Psoas muscle (tissue), 8 donors: ENCODE data around the gene FGD3. TPM values are rescaled to one million over a fixed set of nuclear protein-coding genes. Genes with fewer than 3 reads are reported as not detected.
A peak's percentile ranks its signal among the peaks of the same experiment; 100 is the strongest.
"Not testable (repeated sequence)": the region's sequence is repeated elsewhere in the genome, so short reads cannot be mapped to it uniquely, and the experiment has no call there.

ENCODE experiments used
- ATAC-seq, 4 donors: fragments of 200-7000 bp; cut with Tn5 transposase; one replicate each; pipeline ENCODE4 v1.9.1; 2020; ENCODE audit warnings: moderate library complexity in 3 of 4, mild to moderate bottlenecking in 2 of 4
- DNase-seq, 2 donors: peaks; one replicate each; pipeline ENCODE4 v3.0.0-alpha.2; 2020
- H3K27ac ChIP-seq: fragments of 200-600 bp; one replicate; pipeline ENCODE4 v1.8.0; 2022
- H3K27me3 ChIP-seq, 3 donors: fragments of 200-600 bp in 1 of 3; one replicate each; pipeline versions ENCODE4 v1.6.1 to v1.8.0; 2013 to 2022; ENCODE audit warnings: low read length in 2 of 3, mild to moderate bottlenecking in 2 of 3, moderate library complexity in 1 of 3; ENCODE audit not compliant: insufficient read depth in 3 of 3
- H3K36me3 ChIP-seq, 2 donors: fragments of 200-600 bp in 1 of 2; one replicate each; pipeline versions ENCODE4 v1.6.1 to v1.8.0; 2013 to 2022; ENCODE audit warnings: low read depth in 1 of 2, mild to moderate bottlenecking in 1 of 2, moderate library complexity in 1 of 2; ENCODE audit not compliant: insufficient read depth in 1 of 2
- H3K4me1 ChIP-seq: fragments of 200-600 bp; one replicate; pipeline ENCODE4 v1.8.0; 2022
- H3K4me3 ChIP-seq: fragments of 200-600 bp; one replicate; pipeline ENCODE4 v1.8.0; 2022; ENCODE audit warnings: mild to moderate bottlenecking
- H3K9me3 ChIP-seq: fragments of 200-600 bp; one replicate; pipeline ENCODE4 v1.8.0; 2022
- CTCF ChIP-seq: fragments of 200-600 bp; IDR thresholded peaks from one replicate; pipeline ENCODE4 v1.8.0; 2022; ENCODE audit warnings: antibody characterized with exemption
- WGBS, 3 donors: extraction: QIAGEN DNeasy Blood & Tissue Kit; methylation state at CpG; one replicate each; pipeline versions ENCODE4 v1.1.6 to v1.1.7; 2013; 5-methylcytosine and 5-hydroxymethylcytosine counted together
- intact Hi-C, 2 donors: fragments of 100-400 bp; cut with DNase I; formaldehyde crosslinking; loops; one replicate each; pipeline versions ENCODE4 v1.11.0 to v1.14.2; 2022
- polyA plus RNA-seq, 3 donors: library from polyadenylated mRNA; stranded (reverse); fragments of 200-250 nt; gene quantifications; one replicate each; pipeline ENCODE4 v1.2.3, GENCODE V29; 2013
- total RNA-seq, 4 donors: library from RNA; stranded (reverse); fragmentation: NEBNext Ultra II Directional in 2 of 4; extraction: Animal tissue kit (Norgen Biotek cat#: 25700) in 2 of 4; gene quantifications; one replicate each; pipeline versions ENCODE4 v1.2.1 to v1.2.4, GENCODE V29; 2021 to 2023
- donor health status: healthy with polysubstance abuse.
- donor health status: DM: no; HTN: no; CAD: no; lungs with moderate emphysema.
- donor health status: Bipolar disorder and iron deficiency.
- donor health status: healthy.
- donor health status: DM: yes; HTN: yes; CAD: no.
- donor health status: DM: no; HTN: no; CAD: no.
- donor health status: DM: no; HTN: no; CAD: no.
- donor health status: DM: yes; HTN: yes; CAD: no.

The FGD3 gene
- total and polyA plus RNA-seq, 7 donors = 0.45 to 2.5 (median 1.2) TPM

GRCh38 chr9:93013856-93014582, 66.7 kb downstream of the FGD3 start:
- Histone ChIP-seq H3K27ac (no peak overlapping the region), H3K27me3 (peaks cover 0 to 3% (median 0%) of the 10 kb centered on the region in 3 donors), H3K36me3 (no peaks in the 10 kb centered on the region), H3K4me1 (no peaks in the 10 kb centered on the region), H3K4me3 (no peak overlapping the region), H3K9me3 (no peaks in the 10 kb centered on the region)
- ATAC-seq = no peak
- TF ChIP-seq CTCF = no peak
- intact Hi-C loops = no loop called here
- 63 to 71% (median 66%) methylated on average over 13 of the region's 13 CpGs for WGBS, 3 donors
- DNase-seq = peak in 1 of 2 donors; percentile 34

- intact Hi-C loops, ATAC-seq, H3K4me3 ChIP-seq, DNase-seq, H3K4me1 ChIP-seq, H3K27me3 ChIP-seq, H3K9me3 ChIP-seq, H3K36me3 ChIP-seq, H3K27ac ChIP-seq: not testable (repeated sequence)
- WGBS, 3 donors = 77 to 89% (median 86%) methylated on average over 10 of the region's 10 CpGs
These were observed 67.9 kb downstream of the FGD3 start for GRCh38 chr9:93015190-93015589.

DNA sequence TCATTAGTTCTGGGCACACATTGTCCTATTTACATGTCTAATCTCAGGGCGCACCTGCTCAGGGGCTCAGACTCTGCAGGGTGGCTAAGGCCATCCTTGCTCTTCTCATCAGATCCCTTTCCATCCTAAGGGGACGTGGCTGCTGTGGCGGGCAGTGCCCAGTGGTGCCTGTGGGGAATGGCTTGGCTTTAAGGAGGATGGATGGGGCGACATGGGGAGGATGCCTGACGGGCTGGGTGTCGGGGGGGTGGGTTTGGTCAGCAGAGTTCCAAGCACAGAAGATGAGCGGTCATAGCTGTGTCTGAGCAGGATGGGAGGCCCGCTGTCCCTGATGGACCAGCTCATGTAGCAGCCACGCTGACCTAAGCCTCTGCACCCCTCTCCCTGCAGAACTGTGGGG, 70.3 kb downstream of the FGD3 start:
- H3K4me1 ChIP-seq = no peaks in the 10 kb centered on the region
- H3K27ac ChIP-seq = no peak overlapping the region
- intact Hi-C loops = no loop called here
- no peaks in the 10 kb centered on the region for H3K36me3 ChIP-seq
- 89 to 95% (median 94%) methylated on average over 9 of the region's 9 CpGs for whole genome bisulfite sequencing, 3 donors
- no peaks in the 10 kb centered on the region for H3K9me3 ChIP-seq
- no peak overlapping the region for H3K4me3 ChIP-seq
- ATAC-seq (no peak), DNase-seq (peak in 1 of 2 donors; percentile 46)
- TF ChIP-seq CTCF = no peak
- H3K27me3 ChIP-seq = peaks cover 0 to 3% (median 0%) of the 10 kb centered on the region in 3 donors

DNA sequence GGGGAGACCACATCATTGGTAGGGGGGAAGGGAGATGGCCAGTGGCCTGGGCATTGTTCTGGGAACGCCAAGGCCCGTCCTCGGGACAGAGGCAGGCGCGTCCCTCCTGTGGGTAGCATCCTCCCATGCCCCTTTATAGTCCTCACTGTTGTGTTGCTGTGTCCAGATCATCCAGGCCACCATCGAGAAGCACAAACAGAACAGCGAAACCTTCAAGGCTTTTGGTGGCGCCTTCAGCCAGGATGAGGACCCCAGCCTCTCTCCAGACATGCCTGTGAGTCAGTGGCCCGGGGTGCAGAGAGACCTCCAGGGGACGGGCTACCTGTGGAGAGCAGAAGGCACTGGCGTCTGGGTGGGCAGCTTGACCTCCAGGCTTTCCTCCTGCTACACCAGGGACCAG, 72.8 kb downstream of the FGD3 start:
- 92 to 95% (median 94%) methylated on average over 11 of the region's 11 CpGs for WGBS, 3 donors
- TF ChIP-seq CTCF = no peak
- H3K27me3 ChIP-seq = no peaks in the 10 kb centered on the region
- no peak for DNase-seq
- H3K4me1 ChIP-seq = no peaks in the 10 kb centered on the region
- no peaks in the 10 kb centered on the region for H3K36me3 ChIP-seq
- no peak overlapping the region for H3K27ac ChIP-seq
- H3K9me3 ChIP-seq = no peaks in the 10 kb centered on the region
- intact Hi-C loops = no loop called here
- H3K4me3 ChIP-seq = no peak overlapping the region
- no peak for ATAC-seq

DNA sequence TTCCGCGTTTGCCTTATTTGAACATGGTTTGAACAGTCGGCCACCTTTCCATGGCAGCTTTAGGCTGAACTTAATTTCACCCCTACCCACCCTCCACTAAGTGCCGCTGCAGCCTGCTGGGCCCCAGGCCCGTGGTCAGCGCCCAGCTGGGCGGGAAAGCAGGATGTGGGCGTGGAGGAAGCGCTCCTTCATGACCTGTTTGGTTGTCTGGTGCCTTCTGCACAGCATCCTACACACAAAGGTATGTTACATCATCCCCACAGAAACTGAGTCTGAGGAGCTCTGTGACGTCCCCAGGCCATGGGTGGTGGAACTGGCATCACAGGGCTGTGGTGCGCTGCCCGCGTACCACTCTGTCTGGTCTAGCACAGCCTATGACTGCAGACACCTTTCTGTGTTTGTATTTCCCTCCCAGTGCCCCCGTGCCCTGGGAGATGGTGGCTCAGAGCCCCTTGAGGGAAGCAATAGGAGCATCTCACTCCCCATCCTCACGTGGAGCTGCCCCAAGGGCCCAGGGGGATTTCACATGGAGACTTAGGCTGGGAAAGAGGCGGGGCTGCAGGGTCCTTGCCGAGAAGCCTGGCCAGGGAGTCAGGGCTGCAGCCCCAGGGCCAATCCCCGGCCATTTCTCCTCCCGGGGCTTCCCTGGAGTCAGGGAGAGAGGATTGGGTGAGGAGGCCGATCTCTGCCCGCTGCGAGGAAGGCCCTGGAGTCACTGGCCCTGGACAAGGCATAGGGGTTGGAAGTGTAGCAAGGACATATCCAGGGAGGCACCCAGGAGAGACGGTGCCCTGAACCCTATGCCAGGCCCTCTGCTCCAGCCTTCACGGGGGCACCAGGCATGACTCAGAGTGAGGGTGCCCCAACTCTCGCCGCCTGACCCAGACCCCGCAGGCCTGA, 73.7 kb downstream of the FGD3 start:
- Histone ChIP-seq H3K9me3 (no peaks in the 10 kb centered on the region), H3K27ac (no peak overlapping the region), H3K4me1 (no peaks in the 10 kb centered on the region), H3K4me3 (no peak overlapping the region), H3K27me3 (no peaks in the 10 kb centered on the region), H3K36me3 (no peaks in the 10 kb centered on the region)
- DNase-seq (no peak), ATAC-seq (no peak)
- WGBS, 3 donors = 77 to 79% (median 77%) methylated on average over 24 to 27 of the region's 27 CpGs
- TF ChIP-seq CTCF = no peak
- intact Hi-C loops = no loop called here
